IMR-90 (cell line): ENCODE results near the gene AKR1A1. TPM values are rescaled to one million over a fixed set of nuclear protein-coding genes. Genes with fewer than 3 reads are reported as not detected.

Experiments
- ATAC-seq: fragments of 200-7000 bp; cut with Tn5 transposase; 2 replicates; pipeline ENCODE4 v1.9.1; 2020; ENCODE audit warnings: low read depth, mild to moderate bottlenecking, moderate library complexity
- BruUV-seq: library from RNA; stranded (reverse); fragments of 400-500 nt; replicated peaks from 2 replicates; lab custom pipeline; 2021; lab: Mats Ljungman, UMichigan
- CTCF ChIA-PET: fragments of 300-600 bp; formaldehyde crosslinking; extraction: SDS; loops from one replicate; lab custom pipeline; 2021; ENCODE audit warnings: antibody characterized with exemption; lab: Yijun Ruan, JAX
- POLR2A ChIA-PET: fragments of 300-600 bp; sonication (Branson Sonifier 250); formaldehyde crosslinking; loops from one replicate; lab custom pipeline; 2022; ENCODE audit warnings: antibody characterized with exemption; ENCODE audit not compliant: unreplicated experiment; lab: Charles Lee
- DNase-seq: peaks from one replicate; pipeline ENCODE4 v3.0.0; 2013
- H2AFZ ChIP-seq: replicated peaks from 2 replicates; pipeline ENCODE3; 2013; ENCODE audit warnings: low read length, mild to moderate bottlenecking; ENCODE audit not compliant: poor library complexity
- H2AK5ac ChIP-seq: 2 replicates; pipeline ENCODE4 v1.6.1; 2013; ENCODE audit warnings: low read depth, low read length, inconsistent platforms
- H2AK9ac ChIP-seq: replicated peaks from 2 replicates; pipeline ENCODE3; 2013; ENCODE audit warnings: mild to moderate bottlenecking, low read depth, low read length, moderate library complexity; ENCODE audit not compliant: poor library complexity
- H2BK120ac ChIP-seq: 2 replicates; pipeline ENCODE4 v1.6.1; 2013; ENCODE audit warnings: low read depth, low read length, inconsistent platforms
- H2BK15ac ChIP-seq: 3 replicates; pipeline ENCODE4 v1.6.1; 2013; ENCODE audit warnings: low read depth, low read length, inconsistent platforms
- H2BK20ac ChIP-seq: 2 replicates; pipeline ENCODE4 v1.6.1; 2013; ENCODE audit warnings: low read depth, mild to moderate bottlenecking, inconsistent platforms, low read length, moderate library complexity
- H2BK5ac ChIP-seq: 2 replicates; pipeline ENCODE4 v1.6.1; 2013; ENCODE audit warnings: mild to moderate bottlenecking, low read depth, low read length, inconsistent platforms; ENCODE audit not compliant: poor library complexity, severe bottlenecking
- H3K14ac ChIP-seq: replicated peaks from 2 replicates; pipeline ENCODE4 v1.6.1; 2013; ENCODE audit warnings: low read depth, low read length, inconsistent platforms
- H3K18ac ChIP-seq: 2 replicates; pipeline ENCODE4 v1.6.1; 2013; ENCODE audit warnings: low read depth, low read length, control low read depth
- H3K23ac ChIP-seq: 2 replicates; pipeline ENCODE4 v1.6.1; 2013; ENCODE audit warnings: low read depth, low read length, inconsistent platforms
- H3K27ac ChIP-seq: 2 replicates; pipeline ENCODE4 v1.5.1; 2013; ENCODE audit warnings: mild to moderate bottlenecking, control low read depth, low read length; ENCODE audit not compliant: insufficient read depth
- H3K27me3 ChIP-seq: 2 replicates; pipeline ENCODE4 v1.6.1; 2013; ENCODE audit warnings: low read length; ENCODE audit not compliant: control insufficient read depth, insufficient read depth
- H3K36me3 ChIP-seq: 2 replicates; pipeline ENCODE4 v1.6.1; 2013; ENCODE audit warnings: low read length, mixed read lengths; ENCODE audit not compliant: control insufficient read depth, insufficient read depth
- H3K4ac ChIP-seq: 2 replicates; pipeline ENCODE4 v1.6.1; 2013; ENCODE audit warnings: low read depth, low read length, inconsistent platforms
- H3K4me1 ChIP-seq: 2 replicates; pipeline ENCODE4 v1.6.1; 2013; ENCODE audit warnings: low read length, mixed read lengths; ENCODE audit not compliant: control insufficient read depth, insufficient read depth
- H3K4me2 ChIP-seq: 2 replicates; pipeline ENCODE4 v1.6.1; 2013; ENCODE audit warnings: low read depth, mild to moderate bottlenecking, control low read depth, low read length, moderate library complexity
- H3K4me3 ChIP-seq: 2 replicates; pipeline ENCODE4 v1.5.1; 2013; ENCODE audit warnings: low read depth, mild to moderate bottlenecking, control low read depth, low read length, moderate library complexity; ENCODE audit not compliant: insufficient read depth
- H3K56ac ChIP-seq: 2 replicates; pipeline ENCODE4 v1.6.1; 2013; ENCODE audit warnings: low read length, inconsistent platforms; ENCODE audit not compliant: insufficient read depth; ENCODE audit errors: extremely low read depth
- H3K79me1 ChIP-seq, 2 experiments: 2 replicates each; pipeline ENCODE4 v1.6.1; 2013; ENCODE audit warnings: low read length in 2 of 2, inconsistent platforms in 1 of 2, low read depth in 1 of 2
- H3K9ac ChIP-seq: 2 replicates; pipeline ENCODE4 v1.6.1; 2013; ENCODE audit warnings: low read depth, low read length, control low read depth
- H3K9me1 ChIP-seq: 2 replicates; pipeline ENCODE4 v1.6.1; 2013; ENCODE audit warnings: low read length, inconsistent platforms; ENCODE audit not compliant: insufficient read depth
- H3K9me3 ChIP-seq: 2 replicates; pipeline ENCODE4 v1.6.1; 2013; ENCODE audit warnings: low read length; ENCODE audit not compliant: control insufficient read depth, insufficient read depth
- H4K20me1 ChIP-seq: 2 replicates; pipeline ENCODE4 v1.6.1; 2013; ENCODE audit warnings: low read length, inconsistent platforms; ENCODE audit not compliant: insufficient read depth
- H4K5ac ChIP-seq: 2 replicates; pipeline ENCODE4 v1.6.1; 2013; ENCODE audit warnings: mild to moderate bottlenecking, low read depth, low read length, control low read depth
- H4K8ac ChIP-seq, 2 experiments: 2 replicates each; pipeline ENCODE4 v1.6.1; 2013; ENCODE audit warnings: low read depth in 2 of 2, low read length in 2 of 2, control low read depth in 1 of 2, inconsistent platforms in 1 of 2
- H4K91ac ChIP-seq: 2 replicates; pipeline ENCODE4 v1.6.1; 2013; ENCODE audit warnings: low read depth, low read length, inconsistent platforms; ENCODE audit not compliant: insufficient read depth
- MAFK ChIP-seq: IDR thresholded peaks from 2 replicates; pipeline ENCODE4 v1.6.1; 2012; ENCODE audit warnings: low read depth, low read length, improper control_type of control experiment
- MAZ ChIP-seq: IDR thresholded peaks from 2 replicates; pipeline ENCODE4 v1.6.1; 2012; ENCODE audit warnings: low read depth, mild to moderate bottlenecking, low read length, improper control_type of control experiment, moderate library complexity, borderline replicate concordance
- POLR2A ChIP-seq: IDR thresholded peaks from 2 replicates; pipeline ENCODE4 v1.6.1; 2012; ENCODE audit warnings: mild to moderate bottlenecking, low read depth, low read length
- RAD21 ChIP-seq: IDR thresholded peaks from 2 replicates; pipeline ENCODE4 v1.6.1; 2012; ENCODE audit warnings: low read length, improper control_type of control experiment
- RCOR1 ChIP-seq: IDR thresholded peaks from 2 replicates; pipeline ENCODE4 v1.6.1; 2012; ENCODE audit warnings: mild to moderate bottlenecking, low read length, improper control_type of control experiment; ENCODE audit not compliant: insufficient replicate concordance
- WGBS, 2 experiments: methylation state at CpG; one replicate each; pipeline versions ENCODE4 v1.1.5 to v1.1.7; 2013; ENCODE audit warnings: missing lambda C conversion rate in 2 of 2; ENCODE audit not compliant: insufficient read length in 1 of 2; ENCODE audit errors: extremely low coverage in 2 of 2; 5-methylcytosine and 5-hydroxymethylcytosine counted together
- dilution Hi-C: fragments of 300-500 bp; cut with HindIII; formaldehyde crosslinking; loops from one replicate; pipeline ENCODE4 v1.14.3; 2018; ENCODE audit warnings: low sequenced_read_pairs; ENCODE audit not compliant: unreplicated experiment
- in situ Hi-C: fragments of 300-500 bp; cut with MboI; formaldehyde crosslinking; loops from 3 replicates; pipeline ENCODE4 v1.14.3; 2019; ENCODE audit warnings: low sequenced_read_pairs, inconsistent platforms, mixed read lengths
- intact Hi-C: fragments of 100-400 bp; cut with micrococcal nuclease; formaldehyde crosslinking; loops from 2 replicates; pipeline ENCODE4 v1.10.0; 2022
- polyA plus RNA-seq, 3 experiments: library from polyadenylated mRNA; depleted of rRNA; stranded (reverse); fragments of >200 nt; gene quantifications; 2 replicates each; pipeline ENCODE4 v1.2.3, GENCODE V29; 2012; ENCODE audit warnings: low replicate concordance in 1 of 3
- total RNA-seq: library from RNA; depleted of rRNA; stranded (reverse); fragments of >200 nt; gene quantifications from 2 replicates; pipeline ENCODE4 v1.2.3, GENCODE V29; 2012
- TF ChIP-seq, protein P1 (sequence below): conservative IDR thresholded peaks from 2 replicates; pipeline ENCODE4 v1.5.1; 2012; ENCODE audit warnings: mild to moderate bottlenecking, low read depth, low read length, improper control_type of control experiment
- TF ChIP-seq, protein P2 (sequence below): fragments of 150-350 bp; IDR thresholded peaks from 2 replicates; pipeline ENCODE4 v1.6.1; 2017; ENCODE audit warnings: mild to moderate bottlenecking, antibody characterized with exemption, low read length, low read depth

AKR1A1 gene
- total and polyA plus RNA-seq, 2 of the 4 experiments (the other 2 are of a cell fraction), result 141 to 151 TPM

DNA sequence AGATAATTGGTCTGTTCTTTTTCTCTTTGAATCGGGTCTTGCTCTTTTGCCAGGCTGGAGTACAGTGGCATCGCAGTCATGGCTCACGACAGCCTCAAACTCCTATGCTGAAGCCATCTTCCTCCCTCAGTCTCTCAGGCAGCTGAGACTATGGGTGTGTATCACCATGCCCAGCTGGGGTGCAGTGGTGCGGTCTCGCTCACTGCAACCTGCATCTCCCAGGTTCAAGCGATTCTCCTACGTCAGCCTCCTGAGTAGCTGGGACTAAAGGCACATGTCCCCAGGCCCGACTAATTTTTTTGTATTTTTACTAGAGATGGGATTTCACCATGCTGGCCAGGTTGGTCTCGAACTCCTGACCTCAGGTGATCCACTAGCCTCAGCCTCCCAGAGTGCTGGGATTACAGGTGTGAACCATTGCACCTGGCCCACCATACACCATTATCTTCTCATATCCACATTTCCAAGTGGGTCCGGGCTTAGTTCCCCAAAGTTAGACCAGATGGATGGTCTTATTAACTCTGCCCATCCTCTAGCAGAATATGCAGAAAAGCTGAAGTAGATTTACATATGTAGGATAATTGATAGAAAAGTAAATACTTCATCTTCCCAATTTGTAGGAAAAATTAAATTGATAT is 60.1 kb downstream of the AKR1A1 start:
- no peak overlapping the region for H2AFZ ChIP-seq
- no peak overlapping the region for H3K4me2 ChIP-seq
- H2BK15ac ChIP-seq, result no peak overlapping the region
- POLR2A ChIA-PET, result no interaction called here
- no peaks in the 10 kb centered on the region; the same call in 1 of the 2 replicates for H3K9me1 ChIP-seq
- BruUV-seq, result no TSS peak
- DNase-seq (no peak), ATAC-seq (no peak)
- H4K20me1 ChIP-seq, result no peaks in the 10 kb centered on the region
- dilution Hi-C loops, result no loop called here
- H2BK120ac ChIP-seq, result no peak overlapping the region
- H3K9me3 ChIP-seq, result no peaks in the 10 kb centered on the region
- no peak overlapping the region for H4K8ac ChIP-seq
- intact Hi-C loops, result no loop called here
- H3K27ac ChIP-seq, result no peak overlapping the region
- no peak overlapping the region for H4K5ac ChIP-seq
- H3K14ac ChIP-seq, result no peak overlapping the region
- H2BK5ac ChIP-seq, result no peak overlapping the region
- H3K4me3 ChIP-seq, result no peak overlapping the region
- H3K9ac ChIP-seq, result no peak overlapping the region
- no peak overlapping the region for H2AK5ac ChIP-seq
- CTCF ChIA-PET, result interaction anchor here (0.5 kb wide), 1 partner anchor 16 kb away, joined by 5 read pairs; no protein-coding TSS in a partner anchor
- no peak overlapping the region for H2BK20ac ChIP-seq
- no peak overlapping the region for H3K56ac ChIP-seq
- no peak overlapping the region for H3K23ac ChIP-seq
- H3K4me1 ChIP-seq, result no peaks in the 10 kb centered on the region
- H4K91ac ChIP-seq, result no peak overlapping the region
- no peak overlapping the region for H3K18ac ChIP-seq
- WGBS, 2 experiments, result 100% methylated on average over 6 of the region's 10 CpGs; no CpG with 5 or more reads in 1 of the 2 experiments
- in situ Hi-C loops, result no loop called here
- TF ChIP-seq RAD21 (no peak), MAZ (no peak), RCOR1 (no peak), POLR2A (no peak), MAFK (no peak)
- TF ChIP-seq, protein P1, sequence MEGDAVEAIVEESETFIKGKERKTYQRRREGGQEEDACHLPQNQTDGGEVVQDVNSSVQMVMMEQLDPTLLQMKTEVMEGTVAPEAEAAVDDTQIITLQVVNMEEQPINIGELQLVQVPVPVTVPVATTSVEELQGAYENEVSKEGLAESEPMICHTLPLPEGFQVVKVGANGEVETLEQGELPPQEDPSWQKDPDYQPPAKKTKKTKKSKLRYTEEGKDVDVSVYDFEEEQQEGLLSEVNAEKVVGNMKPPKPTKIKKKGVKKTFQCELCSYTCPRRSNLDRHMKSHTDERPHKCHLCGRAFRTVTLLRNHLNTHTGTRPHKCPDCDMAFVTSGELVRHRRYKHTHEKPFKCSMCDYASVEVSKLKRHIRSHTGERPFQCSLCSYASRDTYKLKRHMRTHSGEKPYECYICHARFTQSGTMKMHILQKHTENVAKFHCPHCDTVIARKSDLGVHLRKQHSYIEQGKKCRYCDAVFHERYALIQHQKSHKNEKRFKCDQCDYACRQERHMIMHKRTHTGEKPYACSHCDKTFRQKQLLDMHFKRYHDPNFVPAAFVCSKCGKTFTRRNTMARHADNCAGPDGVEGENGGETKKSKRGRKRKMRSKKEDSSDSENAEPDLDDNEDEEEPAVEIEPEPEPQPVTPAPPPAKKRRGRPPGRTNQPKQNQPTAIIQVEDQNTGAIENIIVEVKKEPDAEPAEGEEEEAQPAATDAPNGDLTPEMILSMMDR, result no peak
- TF ChIP-seq, protein P2, sequence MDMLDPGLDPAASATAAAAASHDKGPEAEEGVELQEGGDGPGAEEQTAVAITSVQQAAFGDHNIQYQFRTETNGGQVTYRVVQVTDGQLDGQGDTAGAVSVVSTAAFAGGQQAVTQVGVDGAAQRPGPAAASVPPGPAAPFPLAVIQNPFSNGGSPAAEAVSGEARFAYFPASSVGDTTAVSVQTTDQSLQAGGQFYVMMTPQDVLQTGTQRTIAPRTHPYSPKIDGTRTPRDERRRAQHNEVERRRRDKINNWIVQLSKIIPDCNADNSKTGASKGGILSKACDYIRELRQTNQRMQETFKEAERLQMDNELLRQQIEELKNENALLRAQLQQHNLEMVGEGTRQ, result no peak
- H3K4ac ChIP-seq, result no peak overlapping the region
- no peaks in the 10 kb centered on the region for H3K27me3 ChIP-seq
- H2AK9ac ChIP-seq, result no peak overlapping the region
- peaks cover 14 to 19% of the 10 kb centered on the region in 2 experiments; a peak in 2 of 4 replicates for H3K79me1 ChIP-seq
- peaks cover 30% of the 10 kb centered on the region for H3K36me3 ChIP-seq
